ENCODE results near the gene TTC14.

- TF ChIP-seq CTCF (IDR thresholded peaks at IDR 0.05) (no peak), POLR2A (IDR thresholded peaks at IDR 0.05) (no peak)
Measured at GRCh38 chr3:180612364-180612763, 10.4 kb downstream of the TTC14 start.

All from lower leg skin (tissue), 3 donors.